ENCODE results near the gene GNA12. TPM values are rescaled to one million over a fixed set of nuclear protein-coding genes. Genes with fewer than 3 reads are reported as not detected.

Gene GNA12
- total RNA-seq, 1 donor from 2014 or later: 31.7 TPM

- intact Hi-C loops (cut with micrococcal nuclease): loop anchor here (5.0 kb wide), 1 partner anchor 68 kb away; no protein-coding TSS in a partner anchor
Observed at GRCh38 chr7:2840458-2840857, 3.6 kb downstream of the GNA12 start.

GRCh38 chr7:2838873-2839578 lies 5.1 kb downstream of the GNA12 start:
- intact Hi-C loops (cut with micrococcal nuclease): no loop called here

- intact Hi-C loops (cut with micrococcal nuclease): no loop called here
Observed at GRCh38 chr7:2838451-2838850, 5.7 kb downstream of the GNA12 start.

- intact Hi-C loops (cut with micrococcal nuclease): no loop called here
Observed at GRCh38 chr7:2837496-2837895, 6.6 kb downstream of the GNA12 start.

GRCh38 chr7:2834748-2835441 lies 9.2 kb downstream of the GNA12 start:
- intact Hi-C loops (cut with micrococcal nuclease): no loop called here

- intact Hi-C loops (cut with micrococcal nuclease): no loop called here
Observed at GRCh38 chr7:2833083-2833910, 10.8 kb downstream of the GNA12 start.

- intact Hi-C loops (cut with micrococcal nuclease): no loop called here
Observed at GRCh38 chr7:2832461-2832860, 11.6 kb downstream of the GNA12 start.

- intact Hi-C loops (cut with micrococcal nuclease): no loop called here
Observed at GRCh38 chr7:2830609-2831376, 13.3 kb downstream of the GNA12 start.

GRCh38 chr7:2829040-2829439 lies 15.1 kb downstream of the GNA12 start:
- intact Hi-C loops (cut with micrococcal nuclease): no loop called here

GRCh38 chr7:2826771-2827170 lies 17.3 kb downstream of the GNA12 start:
- intact Hi-C loops (cut with micrococcal nuclease): no loop called here

GRCh38 chr7:2825559-2826227 lies 18.4 kb downstream of the GNA12 start:
- intact Hi-C loops (cut with micrococcal nuclease): no loop called here

- intact Hi-C loops (cut with micrococcal nuclease): no loop called here
Observed at GRCh38 chr7:2824678-2825461, 19.2 kb downstream of the GNA12 start.

GRCh38 chr7:2824026-2824677 lies 20.0 kb downstream of the GNA12 start:
- intact Hi-C loops (cut with micrococcal nuclease): no loop called here

GRCh38 chr7:2823130-2823529 lies 21.0 kb downstream of the GNA12 start:
- intact Hi-C loops (cut with micrococcal nuclease): no loop called here

GRCh38 chr7:2821842-2822507 lies 22.1 kb downstream of the GNA12 start:
- intact Hi-C loops (cut with micrococcal nuclease): no loop called here

GRCh38 chr7:2821161-2821841 lies 22.8 kb downstream of the GNA12 start:
- intact Hi-C loops (cut with micrococcal nuclease): no loop called here

- intact Hi-C loops (cut with micrococcal nuclease): no loop called here
Observed at GRCh38 chr7:2820508-2820934, 23.6 kb downstream of the GNA12 start.

GRCh38 chr7:2819954-2820397 lies 24.1 kb downstream of the GNA12 start:
- intact Hi-C loops (cut with micrococcal nuclease): no loop called here

All from T-helper 1 cell treated with Interleukin-12 subunit alpha and Interleukin-12 subunit beta and Interleukin-4 antibody, amounts not matched to agents 30 ng/mL and 1 ng/mL, for 36 hours (primary cell).